HG03097 (cell line): ENCODE measurements around the gene OTUB2.
"Not testable (repeated sequence)": the region's sequence is repeated elsewhere in the genome, so short reads cannot be mapped to it uniquely, and the experiment has no call there.

Experiments used
- ATAC-seq: cut with Tn5 transposase; IDR thresholded peaks from one replicate; pipeline ENCODE4 v1.9.1; 2021; ENCODE audit not compliant: unreplicated experiment, low FRiP score

Gene OTUB2

DNA sequence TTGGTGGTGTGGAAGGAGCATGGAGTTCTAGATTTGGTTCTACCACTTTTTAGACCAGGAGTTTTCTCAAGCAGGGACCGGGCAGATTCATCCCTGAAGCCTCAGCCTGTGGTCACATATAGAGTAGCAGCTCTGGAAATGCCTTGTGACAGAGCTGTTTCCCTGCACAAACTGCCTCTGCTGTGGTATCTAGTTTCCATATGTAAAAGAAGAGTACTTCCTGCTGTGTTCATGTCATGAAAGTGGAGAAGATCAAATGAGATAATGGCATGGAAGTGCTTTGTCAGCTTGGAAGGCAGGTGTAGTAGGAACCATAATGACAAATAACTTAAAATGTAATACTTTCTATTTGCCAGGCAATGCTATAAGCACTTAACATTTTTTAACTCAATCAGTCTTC, 26.1 kb downstream of the OTUB2 start:
- no peak for ATAC-seq

GRCh38 chr14:94052662-94053061, 26.5 kb downstream of the OTUB2 start:
- ATAC-seq: no peak

- no peak for ATAC-seq
These were observed 28.3 kb downstream of the OTUB2 start for GRCh38 chr14:94054401-94054800.

GRCh38 chr14:94054936-94055335, 28.8 kb downstream of the OTUB2 start:
- ATAC-seq: no peak

DNA sequence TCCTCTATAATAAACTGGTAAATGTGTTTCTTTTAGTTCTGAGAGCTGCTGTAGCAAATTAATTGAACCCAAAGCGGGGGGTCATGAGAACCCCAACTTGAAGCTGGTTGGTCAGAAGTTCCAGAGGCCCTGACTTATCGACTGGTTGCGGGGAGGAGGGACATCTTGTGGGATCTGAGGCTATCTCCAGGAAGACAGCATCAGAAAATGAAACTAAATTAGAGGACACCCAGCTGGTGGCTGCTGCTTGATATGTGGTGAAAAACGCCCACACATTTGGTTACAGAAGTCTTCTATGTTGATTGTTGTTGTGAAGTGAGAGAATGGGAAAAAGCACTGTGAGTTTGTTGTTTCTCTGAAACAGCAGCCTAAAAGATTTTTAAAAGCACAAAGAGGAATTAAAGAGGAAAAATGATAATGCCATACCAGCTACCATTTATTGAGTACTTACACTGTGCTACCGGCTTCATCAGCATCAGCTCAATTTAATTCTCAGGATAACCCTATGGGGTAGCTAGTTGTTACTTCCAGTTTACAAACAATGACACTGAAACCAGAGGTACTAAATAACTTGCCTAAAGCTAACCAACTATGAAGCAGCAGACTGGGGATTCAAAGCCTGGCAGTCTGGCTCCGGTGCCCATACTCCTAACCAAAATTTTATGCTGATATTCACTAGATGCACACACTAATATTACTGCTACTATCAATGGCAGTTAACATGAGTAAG, 30.6 kb downstream of the OTUB2 start:
- no peak for ATAC-seq

DNA sequence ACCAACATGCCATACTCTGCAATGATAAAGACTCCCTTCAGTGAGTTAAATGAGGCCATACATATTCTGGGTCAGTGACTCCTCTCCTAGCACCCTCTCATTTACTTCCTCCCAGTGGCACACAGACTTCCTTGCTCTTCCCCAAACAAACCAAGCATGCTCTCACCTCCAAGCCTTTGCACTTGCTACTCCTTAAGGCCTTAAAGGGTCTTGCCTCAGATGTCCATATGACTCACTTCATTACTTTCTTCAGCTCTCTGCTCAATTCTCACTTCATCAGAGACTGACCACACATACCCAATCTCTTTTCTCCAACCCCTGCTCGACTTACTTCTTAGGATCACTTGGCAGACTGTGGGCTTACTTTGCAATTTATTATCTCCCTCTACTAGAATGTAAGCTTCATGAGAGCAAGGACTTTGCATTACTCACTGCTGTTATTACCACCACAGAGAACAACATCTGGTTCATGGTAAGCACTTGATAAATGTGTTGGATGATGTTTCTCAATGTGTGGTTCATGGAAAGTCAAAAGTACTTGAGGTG, 32.1 kb downstream of the OTUB2 start:
- ATAC-seq: no peak

DNA sequence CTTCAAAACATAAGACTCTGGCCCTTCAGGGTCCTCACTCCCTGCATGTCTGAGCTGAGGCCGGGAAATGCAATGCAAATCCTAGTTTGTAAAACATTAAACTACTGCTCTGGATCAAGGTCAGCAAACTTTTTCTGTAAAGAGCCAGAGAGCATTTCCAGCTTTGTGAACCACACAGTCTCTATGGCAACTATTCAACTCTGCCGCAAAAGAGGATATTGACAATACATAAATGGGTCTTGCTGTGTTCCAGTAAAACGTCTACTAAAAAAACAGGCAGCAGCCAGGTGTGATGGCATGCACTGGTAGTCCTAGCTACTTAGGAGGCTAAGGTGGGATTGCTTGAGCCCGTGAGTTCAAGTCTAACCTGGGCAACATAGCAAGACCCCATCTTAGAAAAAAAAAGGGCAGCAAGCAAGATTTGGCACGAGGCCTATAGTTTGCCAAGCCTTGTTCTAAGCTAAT, 32.6 kb downstream of the OTUB2 start:
- ATAC-seq: no peak

- no peak for ATAC-seq
These were observed 33.9 kb downstream of the OTUB2 start for GRCh38 chr14:94059998-94060397.

DNA sequence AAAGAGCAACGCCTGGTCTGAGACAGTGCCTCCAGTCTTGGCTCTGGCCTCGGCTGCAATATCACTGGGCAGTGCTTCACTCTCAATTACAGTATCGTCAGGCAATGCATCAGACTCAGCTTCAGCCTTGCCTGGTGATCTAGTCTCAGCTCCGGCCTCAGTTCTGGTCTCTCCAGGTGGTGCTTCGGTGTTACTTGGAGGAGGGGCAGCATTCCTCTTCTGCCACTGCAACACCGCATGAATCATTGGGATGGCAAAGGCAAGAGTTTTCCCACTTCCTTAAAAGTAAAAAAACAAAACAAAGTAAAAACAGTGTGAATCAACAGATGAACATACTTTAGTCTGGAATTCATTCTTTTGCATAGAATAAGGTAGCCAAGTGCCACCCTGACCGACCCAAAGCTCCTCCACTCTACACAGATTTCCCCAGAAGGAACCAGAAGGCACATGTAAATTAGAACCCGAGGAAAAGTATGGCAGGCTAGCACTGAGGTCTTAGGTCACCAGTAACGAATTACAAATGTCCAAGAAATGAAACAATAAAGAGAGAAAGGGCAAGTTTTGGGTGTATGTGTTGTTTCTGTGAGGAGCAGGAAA, 36.3 kb downstream of the OTUB2 start:
- ATAC-seq: no peak

- ATAC-seq: no peak
These were observed 40.0 kb downstream of the OTUB2 start for GRCh38 chr14:94066089-94066676.

DNA sequence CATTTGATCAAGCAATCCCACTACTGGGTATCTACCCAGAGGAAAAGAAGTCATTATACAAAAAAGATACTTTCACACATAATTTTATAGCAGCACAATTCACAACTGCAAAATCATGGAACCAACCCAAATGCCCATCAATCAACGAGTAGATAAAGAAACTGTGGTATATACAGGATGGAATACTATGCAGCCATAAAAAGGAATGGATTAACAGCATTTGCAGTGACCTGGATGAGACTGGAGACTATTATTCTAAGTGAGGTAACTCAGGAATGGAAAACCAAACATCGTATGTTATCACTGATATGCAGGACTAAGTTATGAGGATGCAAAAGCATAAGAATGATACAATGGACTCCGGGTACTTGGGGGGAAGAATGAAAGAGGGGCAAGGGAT, 45.9 kb downstream of the OTUB2 start:
- not testable (repeated sequence) for ATAC-seq

DNA sequence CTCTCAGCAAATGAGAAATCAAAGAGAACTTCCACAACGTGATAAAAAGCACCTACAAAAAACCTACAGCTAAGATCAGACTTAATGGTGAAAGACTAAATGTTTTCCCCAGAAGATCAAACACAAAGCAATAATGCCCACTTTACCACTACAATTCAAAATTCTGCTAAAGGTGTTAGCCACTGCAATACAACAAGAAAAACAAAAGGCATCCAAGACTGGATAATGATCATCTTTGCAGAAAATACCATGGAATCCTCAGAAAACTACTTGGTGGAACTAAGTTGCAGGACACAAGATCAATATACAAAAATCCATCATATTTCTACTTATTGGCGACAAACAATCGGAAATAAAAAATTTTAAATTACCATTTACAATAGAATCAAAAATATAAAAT, 48.4 kb downstream of the OTUB2 start:
- no peak for ATAC-seq

DNA sequence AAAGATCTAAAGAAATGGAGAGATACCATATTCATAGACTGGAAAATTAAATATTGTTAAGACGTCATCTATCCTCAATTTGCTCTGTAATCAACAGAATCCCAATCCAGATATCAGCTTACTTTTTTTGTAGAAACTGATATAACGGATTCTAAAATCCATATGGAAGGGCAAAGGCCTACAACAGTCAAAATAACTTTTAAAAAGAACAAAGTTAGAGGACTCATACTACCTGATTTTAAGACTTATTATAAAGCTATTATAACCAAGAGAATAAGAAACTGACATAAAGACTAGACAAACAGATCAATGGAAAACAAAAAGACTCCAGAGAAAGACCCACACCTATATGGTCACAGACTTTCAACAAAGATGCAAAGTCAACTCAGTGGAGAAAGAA, 48.9 kb downstream of the OTUB2 start:
- ATAC-seq: no peak

DNA sequence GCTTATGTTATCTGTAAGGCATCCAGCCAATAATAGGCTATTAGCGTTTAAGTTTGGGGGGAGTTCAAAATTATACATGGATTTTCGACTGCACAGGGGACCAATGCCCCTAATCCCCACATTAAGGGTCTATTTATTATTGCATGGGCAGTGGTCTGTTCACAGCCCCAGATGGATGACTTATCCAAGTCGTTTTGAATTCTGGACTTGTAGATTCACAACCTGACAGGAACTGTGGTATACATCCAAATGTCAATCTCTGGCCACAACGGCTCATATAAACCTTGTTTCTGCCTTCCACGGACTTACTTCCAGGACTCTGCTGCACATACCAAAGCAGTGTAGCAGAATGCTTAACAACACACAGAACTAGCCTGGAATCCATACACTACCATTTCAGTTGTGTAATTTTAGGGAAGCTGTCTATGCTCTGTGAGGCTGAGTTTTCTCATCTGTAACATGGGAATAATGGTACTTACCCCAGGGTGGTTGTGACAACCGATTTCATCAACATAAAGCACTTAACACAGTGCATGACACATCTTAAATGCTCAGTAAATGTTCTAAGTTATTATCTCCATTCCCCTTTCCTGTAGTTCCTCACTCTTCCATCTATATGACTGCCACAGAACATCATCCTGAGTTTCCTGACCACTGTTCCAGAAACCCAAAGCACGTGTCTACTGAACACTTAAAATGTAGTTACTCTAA, 51.1 kb downstream of the OTUB2 start:
- ATAC-seq: no peak

- no peak for ATAC-seq
These were observed 51.7 kb downstream of the OTUB2 start for GRCh38 chr14:94077823-94078222.

GRCh38 chr14:94079891-94080620, 53.9 kb downstream of the OTUB2 start:
- no peak for ATAC-seq

- ATAC-seq: peak; percentile 96
These were observed 54.7 kb downstream of the OTUB2 start, which contains the start of the genes DDX24 and IFI27L1 for GRCh38 chr14:94080621-94081385. TSS of gene DDX24 (minus strand) at chr14:94081202. CDS start at chr14:94079742, 1,460 bp downstream. TSS of gene IFI27L1 (plus strand) at chr14:94081310. CDS start at chr14:94096938, 15,628 bp downstream.

- peak; percentile 10 for ATAC-seq
These were observed 55.3 kb downstream of the OTUB2 start for GRCh38 chr14:94081386-94081820.

DNA sequence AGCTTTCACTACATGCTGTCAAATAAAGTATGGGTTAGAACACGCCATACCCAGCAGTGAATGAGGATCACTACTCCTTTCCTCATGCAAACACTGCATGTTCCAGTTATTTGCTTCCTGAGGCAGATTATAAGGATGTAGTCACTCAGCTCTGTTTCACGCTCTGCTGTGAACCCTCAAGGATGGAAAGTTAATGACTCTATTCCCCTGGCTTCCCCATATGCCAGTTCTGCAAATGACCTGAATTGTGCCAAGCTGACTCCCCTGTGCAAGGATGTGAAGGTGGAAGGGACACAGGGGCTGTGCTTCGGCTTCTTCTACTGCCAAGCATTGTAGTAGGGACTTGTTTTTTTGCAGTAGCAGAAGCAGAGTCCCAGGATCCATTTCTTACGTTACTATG, 61.8 kb downstream of the OTUB2 start:
- ATAC-seq: no peak
